GM12878 (cell line): ENCODE results near the gene HMGB2. TPM values are rescaled to one million over a fixed set of nuclear protein-coding genes. Genes with fewer than 3 reads are reported as not detected.
A peak's percentile ranks its signal among the peaks of the same experiment; 100 is the strongest.

Experiments used
- ATAC-seq: fragments of 200-7000 bp; cut with Tn5 transposase; 3 replicates; pipeline ENCODE4 v1.9.1; 2020; ENCODE audit warnings: mild to moderate bottlenecking, moderate library complexity
- BruUV-seq: library from RNA; stranded (reverse); fragments of 400-500 nt; replicated peaks from 2 replicates; lab custom pipeline; 2021; lab: Mats Ljungman, UMichigan
- CTCF ChIA-PET: fragments of 300-600 bp; sonication (Branson Sonifier 250); formaldehyde crosslinking; extraction: SDS; loops from one replicate; lab custom pipeline; 2021; ENCODE audit warnings: inconsistent platforms; lab: Yijun Ruan, JAX
- POLR2A ChIA-PET: fragments of 350-600 bp; formaldehyde crosslinking; extraction: SDS; loops from one replicate; lab custom pipeline; 2021; ENCODE audit warnings: inconsistent platforms; lab: Charles Lee
- RAD21 ChIA-PET: fragments of 300-600 bp; sonication (Branson Sonifier 250); formaldehyde crosslinking; loops from one replicate; lab custom pipeline; 2023; ENCODE audit warnings: antibody characterized with exemption; ENCODE audit not compliant: unreplicated experiment; lab: Charles Lee
- SMC1A ChIA-PET: fragments of 300-600 bp; sonication (Branson Sonifier 250); formaldehyde crosslinking; loops from one replicate; lab custom pipeline; 2023; ENCODE audit not compliant: unreplicated experiment, uncharacterized antibody; lab: Charles Lee
- DNase-seq: peaks from one replicate; pipeline ENCODE4 v3.0.0-alpha.2; 2011; ENCODE audit warnings: low read depth, low spot score
- FAIRE-seq: peaks from 3 replicates; lab custom pipeline; 2011; peaks lifted over from hg19 to GRCh38; lab: Jason Lieb, UNC
- H2AFZ ChIP-seq: 2 replicates; pipeline ENCODE4 v1.6.0; 2011; ENCODE audit warnings: low read depth, low read length, control low read depth; ENCODE audit not compliant: control insufficient read depth
- H3K27ac ChIP-seq: 2 replicates; pipeline ENCODE4 v1.5.1; 2011; ENCODE audit warnings: control low read depth; ENCODE audit not compliant: control insufficient read depth, insufficient read depth
- H3K27me3 ChIP-seq, 2 experiments: replicated peaks in 1 of 2; 2 replicates each; pipeline versions ENCODE4 v1.6.0 to v1.6.1; 2011; ENCODE audit warnings: low read length in 1 of 2; ENCODE audit not compliant: control insufficient read depth in 2 of 2, insufficient read depth in 2 of 2
- H3K36me3 ChIP-seq, 2 experiments: 2 replicates each; pipeline ENCODE4 v1.5.1; 2011; ENCODE audit warnings: low read length in 1 of 2; ENCODE audit not compliant: control insufficient read depth in 2 of 2, insufficient read depth in 2 of 2
- H3K4me1 ChIP-seq: 2 replicates; pipeline ENCODE4 v1.6.1; 2011; ENCODE audit warnings: mild to moderate bottlenecking, low read length, moderate library complexity, mixed read lengths; ENCODE audit not compliant: control insufficient read depth, insufficient read depth
- H3K4me2 ChIP-seq: 2 replicates; pipeline ENCODE4 v1.6.0; 2011; ENCODE audit warnings: control low read depth; ENCODE audit not compliant: control insufficient read depth, insufficient read depth
- H3K4me3 ChIP-seq: fragments of 200-600 bp; sonication (generic); 2 replicates; pipeline ENCODE4 v1.5.1; 2016
- H3K79me2 ChIP-seq: 2 replicates; pipeline ENCODE4 v1.6.0; 2011; ENCODE audit warnings: low read length; ENCODE audit not compliant: control insufficient read depth, insufficient read depth
- H3K9ac ChIP-seq: 2 replicates; pipeline ENCODE4 v1.8.0; 2011; ENCODE audit warnings: low read length, control low read depth, mixed read lengths; ENCODE audit not compliant: control insufficient read depth, insufficient read depth
- H3K9me3 ChIP-seq: replicated peaks from 3 replicates; pipeline ENCODE4 v1.5.1; 2011; ENCODE audit warnings: mild to moderate bottlenecking, low read length; ENCODE audit not compliant: control insufficient read depth, insufficient read depth
- H4K20me1 ChIP-seq: 2 replicates; pipeline ENCODE4 v1.6.0; 2011; ENCODE audit not compliant: control insufficient read depth, insufficient read depth
- CREM ChIP-seq: IDR thresholded peaks from 2 replicates; pipeline ENCODE4 v1.6.1; 2014; ENCODE audit warnings: antibody characterized with exemption, low read depth
- EP300 ChIP-seq, 2 experiments: fragments of 150-350 bp in 1 of 2; IDR thresholded peaks; 2 replicates each; pipeline ENCODE4 v1.6.1; 2011 to 2012; ENCODE audit warnings: low read depth in 2 of 2, low read length in 2 of 2, borderline replicate concordance in 1 of 2, improper control_type of control experiment in 1 of 2, inconsistent platforms in 1 of 2; ENCODE audit not compliant: control insufficient read depth in 1 of 2
- ESRRA ChIP-seq: IDR thresholded peaks from 2 replicates; pipeline ENCODE4 v1.6.1; 2012; ENCODE audit warnings: mild to moderate bottlenecking, low read length, improper control_type of control experiment
- HDAC6 ChIP-seq: fragments of 200-600 bp; sonication (generic); IDR thresholded peaks from one replicate; pipeline ENCODE4 v1.8.0; 2017; ENCODE audit warnings: antibody characterized with exemption; ENCODE audit not compliant: unreplicated experiment
- HDGF ChIP-seq: fragments of 450-650 bp; IDR thresholded peaks from 2 replicates; pipeline ENCODE4 v1.6.1; 2016; ENCODE audit warnings: antibody characterized with exemption
- NBN ChIP-seq: fragments of 450-650 bp; IDR thresholded peaks from 2 replicates; pipeline ENCODE4 v1.6.1; 2016
- POLR2AphosphoS2 ChIP-seq: IDR thresholded peaks from 2 replicates; pipeline ENCODE4 v1.6.1; 2011; ENCODE audit warnings: low read depth, mild to moderate bottlenecking, low read length, improper control_type of control experiment, moderate library complexity
- RCOR1 ChIP-seq: conservative IDR thresholded peaks from 2 replicates; pipeline ENCODE4 v1.6.1; 2012; ENCODE audit warnings: low read depth, low read length, improper control_type of control experiment
- WGBS: methylation state at CpG from one replicate; pipeline ENCODE4 v1.1.6; 2016; ENCODE audit warnings: low lambda C conversion rate; ENCODE audit not compliant: insufficient replicate concordance, insufficient coverage; ENCODE audit errors: missing lambda C conversion rate; 5-methylcytosine and 5-hydroxymethylcytosine counted together
- in situ Hi-C: fragments of 300-500 bp; cut with MboI; formaldehyde crosslinking; loops from 9 replicates; pipeline ENCODE4 v1.14.3; 2018; ENCODE audit warnings: mixed read lengths
- intact Hi-C: fragments of 100-400 bp; cut with micrococcal nuclease; formaldehyde crosslinking; loops from one replicate; pipeline ENCODE4 v1.14.2; 2022; ENCODE audit not compliant: unreplicated experiment
- polyA plus RNA-seq, 11 experiments: library from polyadenylated mRNA; depleted of rRNA in 4 of 11; unstranded in 6 of 11; stranded (reverse) in 5 of 11; fragments of >200 nt; fragmentation: Nextera tagmentation in 4 of 11; fragmentation: Illumina TruSeq in 1 of 11; extraction: Ambion mirVana in 4 of 11; extraction: Trizol in 1 of 11; gene quantifications; 1 replicate in 1 of 11; 2 replicates in 10 of 11; pipeline versions ENCODE4 v1.2.1 to v1.2.3, GENCODE V29; 2011 to 2016; ENCODE audit warnings: inconsistent platforms in 2 of 11, missing spikeins in 2 of 11, low read depth in 1 of 11
- total RNA-seq, 4 experiments: library from RNA; depleted of rRNA in 3 of 4; stranded (reverse); fragments of >200 nt in 3 of 4; fragmentation: Illumina TruSeq in 1 of 4; extraction: Trizol in 1 of 4; gene quantifications; 2 replicates each; pipeline versions ENCODE4 v1.2.1 to v1.2.3, GENCODE V29; 2013 to 2021
- TF ChIP-seq, protein P1 (sequence below), 3 experiments: IDR thresholded peaks in 2 of 3; conservative IDR thresholded peaks in 1 of 3; 2 replicates each; pipeline ENCODE4 v1.5.1; 2011; ENCODE audit warnings: low read depth in 3 of 3, low read length in 3 of 3, mild to moderate bottlenecking in 3 of 3, control low read depth in 2 of 3, moderate library complexity in 2 of 3, inconsistent platforms in 1 of 3, mixed read lengths in 1 of 3; ENCODE audit not compliant: control insufficient read depth in 2 of 3, insufficient read depth in 1 of 3; ENCODE audit errors: extremely low read depth in 1 of 3
- TF ChIP-seq, protein P2 (sequence below): fragments of 450-650 bp; IDR thresholded peaks from 2 replicates; pipeline ENCODE4 v1.6.1; 2016; ENCODE audit warnings: mild to moderate bottlenecking

HMGB2 gene
- total and polyA plus RNA-seq, 10 of the 15 experiments (the other 5 are each of a cell fraction or from before 2014, with no cell fraction given): 260 to 961 (median 668) TPM

DNA sequence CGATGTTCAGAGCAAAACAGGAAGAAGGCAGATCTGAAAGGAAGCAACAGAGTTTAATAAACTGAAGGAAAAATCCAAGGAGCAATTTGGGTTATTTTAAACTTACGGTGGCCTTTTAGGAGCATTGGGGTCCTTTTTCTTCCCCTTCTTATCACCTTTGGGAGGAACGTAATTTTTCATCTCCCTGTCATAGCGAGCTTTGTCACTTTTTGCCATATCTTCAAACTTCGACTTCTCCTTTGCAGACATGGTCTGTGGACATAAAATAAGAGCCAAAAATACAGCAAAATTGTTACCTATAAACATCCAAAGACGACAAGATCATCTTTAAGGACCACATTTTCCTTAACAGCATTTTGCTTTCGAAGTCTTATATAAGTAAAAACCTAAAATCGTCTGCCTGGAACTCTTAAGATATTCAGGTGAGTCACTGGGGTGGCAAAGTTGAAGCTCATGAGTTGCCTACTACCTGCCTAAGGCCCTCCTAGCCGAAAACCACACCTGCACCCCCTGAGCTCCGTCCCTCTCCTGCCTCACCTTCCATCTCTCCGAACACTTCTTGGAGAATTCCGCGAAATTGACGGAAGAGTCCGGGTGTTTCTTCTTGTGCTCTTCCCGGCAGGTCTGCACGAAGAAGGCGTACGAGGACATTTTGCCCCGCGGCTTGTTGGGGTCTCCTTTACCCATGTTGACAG is 1.0 kb downstream of the HMGB2 start:
- intact Hi-C loops (loop anchor here (5.0 kb wide), 1 partner anchor 166 kb away; the partner anchor contains the start of gene GALNT7), in situ Hi-C loops (loop anchor here (5.0 kb wide), 1 partner anchor 34 kb away; no protein-coding TSS in a partner anchor)
- Histone ChIP-seq H4K20me1 (no peaks in the 10 kb centered on the region), H3K9me3 (no peaks in the 10 kb centered on the region), H3K4me2 (peak overlapping the region; percentile 95), H3K27ac (peak overlapping the region; percentile 100), H2AFZ (no peak overlapping the region), H3K79me2 (peaks cover 67% of the 10 kb centered on the region), H3K27me3 (no peaks in the 10 kb centered on the region), H3K4me1 (peaks cover 6% of the 10 kb centered on the region), H3K9ac (peak overlapping the region; percentile 100), H3K4me3 (peak overlapping the region; percentile 94), H3K36me3 (peaks cover 0 to 18% of the 10 kb centered on the region in 2 experiments; a peak in 3 of 4 replicates)
- SMC1A ChIA-PET: interaction anchor here (1.3 to 14.3 kb wide), 6 partner anchors 14 to 87 kb away, joined by 3 to 232 read pairs (median 4); partner anchors contain the start of gene SAP30
- POLR2A ChIA-PET: interaction anchor here (0.9 to 13.9 kb wide), 8 partner anchors 11 to 165 kb away, joined by 3 to 472 read pairs (median 5); partner anchors contain the start of genes GALNT7 and SAP30
- RAD21 ChIA-PET: interaction anchor here (1.4 to 8.4 kb wide), 4 partner anchors 15 to 38 kb away, joined by 3 to 145 read pairs (median 12); partner anchors contain the start of gene SAP30
- BruUV-seq: no TSS peak
- no peak for ATAC-seq
- no peak for FAIRE-seq
- DNase-seq: no peak
- 0 out of 2 replicates have a peak, but pooled peaks have one; percentile 11 for TF ChIP-seq NBN
- TF ChIP-seq HDAC6: no peak
- WGBS: under 1% methylated on average over 21 of the region's 21 CpGs
- CTCF ChIA-PET: interaction anchor here (0.6 to 4.3 kb wide), 10 partner anchors 11 to 441 kb away, joined by 3 to 23 read pairs (median 6); partner anchors contain the start of gene SAP30

GRCh38 chr4:173332021-173332487 is 2.1 kb downstream of the HMGB2 start:
- Histone ChIP-seq H4K20me1 (no peaks in the 10 kb centered on the region), H3K4me2 (peak overlapping the region; percentile 95), H3K79me2 (peaks cover 67% of the 10 kb centered on the region), H3K9ac (peak overlapping the region; percentile 100), H3K4me3 (peak overlapping the region; percentile 94), H3K4me1 (peaks cover 6% of the 10 kb centered on the region), H3K9me3 (no peaks in the 10 kb centered on the region), H3K36me3 (peaks cover 0 to 18% of the 10 kb centered on the region in 2 experiments; a peak in 3 of 4 replicates), H2AFZ (no peak overlapping the region), H3K27ac (peak overlapping the region; percentile 100; the same call in 1 of the 2 replicates), H3K27me3 (no peaks in the 10 kb centered on the region)
- DNase-seq (no peak), FAIRE-seq (peak; percentile 13), ATAC-seq (peak; percentile 5; the same call in 1 of the 3 replicates)
- in situ Hi-C loops: loop anchor here (5.0 kb wide), 1 partner anchor 35 kb away; no protein-coding TSS in a partner anchor
- 14% methylated on average over 6 of the region's 6 CpGs for WGBS
- ChIA-PET RAD21 (interaction anchor here (1.4 to 8.4 kb wide), 5 partner anchors 23 to 319 kb away, joined by 3 to 145 read pairs (median 6); partner anchors contain the start of gene SAP30), POLR2A (interaction anchor here (0.7 to 13.9 kb wide), 5 partner anchors 9 to 84 kb away, joined by 3 to 472 read pairs (median 4); partner anchors contain the start of gene SAP30), SMC1A (interaction anchor here (1.1 to 14.3 kb wide), 7 partner anchors 12 to 103 kb away, joined by 3 to 232 read pairs (median 5); partner anchors contain the start of gene SAP30), CTCF (interaction anchor here (0.7 to 4.4 kb wide), 11 partner anchors 12 to 439 kb away, joined by 3 to 28 read pairs (median 8); partner anchors contain the start of gene SAP30)
- intact Hi-C loops: loop anchor here (5.0 kb wide), 1 partner anchor 165 kb away; the partner anchor contains the start of gene GALNT7
- no TSS peak for BruUV-seq
- peak; percentile 43; the same call in 1 of the 2 replicates for TF ChIP-seq CREM
- TF ChIP-seq, protein P1, sequence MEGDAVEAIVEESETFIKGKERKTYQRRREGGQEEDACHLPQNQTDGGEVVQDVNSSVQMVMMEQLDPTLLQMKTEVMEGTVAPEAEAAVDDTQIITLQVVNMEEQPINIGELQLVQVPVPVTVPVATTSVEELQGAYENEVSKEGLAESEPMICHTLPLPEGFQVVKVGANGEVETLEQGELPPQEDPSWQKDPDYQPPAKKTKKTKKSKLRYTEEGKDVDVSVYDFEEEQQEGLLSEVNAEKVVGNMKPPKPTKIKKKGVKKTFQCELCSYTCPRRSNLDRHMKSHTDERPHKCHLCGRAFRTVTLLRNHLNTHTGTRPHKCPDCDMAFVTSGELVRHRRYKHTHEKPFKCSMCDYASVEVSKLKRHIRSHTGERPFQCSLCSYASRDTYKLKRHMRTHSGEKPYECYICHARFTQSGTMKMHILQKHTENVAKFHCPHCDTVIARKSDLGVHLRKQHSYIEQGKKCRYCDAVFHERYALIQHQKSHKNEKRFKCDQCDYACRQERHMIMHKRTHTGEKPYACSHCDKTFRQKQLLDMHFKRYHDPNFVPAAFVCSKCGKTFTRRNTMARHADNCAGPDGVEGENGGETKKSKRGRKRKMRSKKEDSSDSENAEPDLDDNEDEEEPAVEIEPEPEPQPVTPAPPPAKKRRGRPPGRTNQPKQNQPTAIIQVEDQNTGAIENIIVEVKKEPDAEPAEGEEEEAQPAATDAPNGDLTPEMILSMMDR (IDR thresholded peaks at IDR 0.05 in 2 of 3, conservative IDR thresholded peaks at IDR 0.05 in 1 of 3; ENCODE audit: control insufficient read depth in 2 of 3, extremely low read depth in 1 of 3, insufficient read depth in 1 of 3, low read depth in 3 of 3, low read length in 3 of 3): no peak
- TF ChIP-seq, protein P2, sequence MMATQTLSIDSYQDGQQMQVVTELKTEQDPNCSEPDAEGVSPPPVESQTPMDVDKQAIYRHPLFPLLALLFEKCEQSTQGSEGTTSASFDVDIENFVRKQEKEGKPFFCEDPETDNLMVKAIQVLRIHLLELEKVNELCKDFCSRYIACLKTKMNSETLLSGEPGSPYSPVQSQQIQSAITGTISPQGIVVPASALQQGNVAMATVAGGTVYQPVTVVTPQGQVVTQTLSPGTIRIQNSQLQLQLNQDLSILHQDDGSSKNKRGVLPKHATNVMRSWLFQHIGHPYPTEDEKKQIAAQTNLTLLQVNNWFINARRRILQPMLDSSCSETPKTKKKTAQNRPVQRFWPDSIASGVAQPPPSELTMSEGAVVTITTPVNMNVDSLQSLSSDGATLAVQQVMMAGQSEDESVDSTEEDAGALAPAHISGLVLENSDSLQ: no peak
- TF ChIP-seq POLR2AphosphoS2: no peak
- TF ChIP-seq HDGF: no peak
- no peak for TF ChIP-seq RCOR1
- 0 out of 4 replicates have a peak, but pooled peaks of 1 of the 2 experiments have one; percentile 9 for TF ChIP-seq EP300 (IDR thresholded peaks at IDR 0.05; ENCODE audit: borderline replicate concordance in 1 of 2, control insufficient read depth in 1 of 2, low read depth in 2 of 2, low read length in 2 of 2)
- no peak for TF ChIP-seq ESRRA
